BLaER1 (cell line): ENCODE data around the gene PIGB.
"Not testable (repeated sequence)": the region's sequence is repeated elsewhere in the genome, so short reads cannot be mapped to it uniquely, and the experiment has no call there.

Experiments used
- H3K27ac ChIP-seq: shearing (Covaris generic); formaldehyde crosslinking; 2 replicates; pipeline ENCODE4 v1.8.1; 2022
- H3K27me3 ChIP-seq: shearing (Covaris generic); formaldehyde crosslinking; 2 replicates; pipeline ENCODE4 v1.8.1; 2022
- H3K36me3 ChIP-seq: shearing (Covaris generic); formaldehyde crosslinking; 2 replicates; pipeline ENCODE4 v1.8.1; 2022
- H3K4me1 ChIP-seq: shearing (Covaris generic); formaldehyde crosslinking; 2 replicates; pipeline ENCODE4 v1.8.1; 2022
- H3K4me2 ChIP-seq: shearing (Covaris generic); formaldehyde crosslinking; 2 replicates; pipeline ENCODE4 v1.8.1; 2022
- H3K4me3 ChIP-seq: shearing (Covaris generic); formaldehyde crosslinking; 2 replicates; pipeline ENCODE4 v1.8.1; 2022
- H3K9ac ChIP-seq: shearing (Covaris generic); formaldehyde crosslinking; 2 replicates; pipeline ENCODE4 v1.8.1; 2022
- H3K9me3 ChIP-seq: shearing (Covaris generic); formaldehyde crosslinking; 2 replicates; pipeline ENCODE4 v1.8.1; 2022
- H4K20me1 ChIP-seq: shearing (Covaris generic); formaldehyde crosslinking; 2 replicates; pipeline ENCODE4 v1.8.1; 2022
- Cebpa-rat ChIP-seq: shearing (Covaris generic); IDR thresholded peaks from 2 replicates; pipeline ENCODE4 v1.8.1; 2022

PIGB gene

GRCh38 chr15:55318588-55319494 is at the start of gene PIGB, which contains the start of gene PIGBOS1:
PIGB (plus strand) TSS chr15:55319222; CDS start chr15:55319251, 29 bp downstream.
PIGBOS1 (minus strand) TSS chr15:55319123; CDS start chr15:55317792, 1,331 bp downstream.
- Histone ChIP-seq H3K27ac (peak within 1 kb of the TSS; percentile 97), H3K4me1 (peaks cover 47% of the 10 kb centered on the region), H3K4me2 (peak within 1 kb of the TSS; percentile 92), H3K36me3 (peaks cover 25% of the 10 kb centered on the region), H4K20me1 (peaks cover 4% of the 10 kb centered on the region; the same call in 1 of the 2 replicates), H3K9ac (peak within 1 kb of the TSS; percentile 95), H3K9me3 (no peaks in the 10 kb centered on the region), H3K27me3 (no peaks in the 10 kb centered on the region), H3K4me3 (peak within 1 kb of the TSS; percentile 87)
- TF ChIP-seq Cebpa-rat = no peak

GRCh38 chr15:55270291-55270690 is 48.7 kb upstream of the PIGB start:
- Histone ChIP-seq H3K9ac (no peak overlapping the region), H4K20me1 (no peaks in the 10 kb centered on the region), H3K27me3 (no peaks in the 10 kb centered on the region), H3K9me3 (peaks cover 9% of the 10 kb centered on the region; the same call in 1 of the 2 replicates), H3K4me2 (no peak overlapping the region), H3K4me3 (no peak overlapping the region), H3K27ac (no peak overlapping the region), H3K36me3 (peaks cover 4% of the 10 kb centered on the region; the same call in 1 of the 2 replicates), H3K4me1 (peaks cover 21% of the 10 kb centered on the region)
- TF ChIP-seq Cebpa-rat = no peak

GRCh38 chr15:55276324-55276723 is 42.7 kb upstream of the PIGB start:
- Histone ChIP-seq H3K9ac (no peak overlapping the region), H3K4me2 (no peak overlapping the region), H3K4me1 (peaks cover 15% of the 10 kb centered on the region), H4K20me1 (no peaks in the 10 kb centered on the region), H3K36me3 (peaks cover 4% of the 10 kb centered on the region; the same call in 1 of the 2 replicates), H3K9me3 (peaks cover 9% of the 10 kb centered on the region; the same call in 1 of the 2 replicates), H3K27ac (no peak overlapping the region), H3K27me3 (no peaks in the 10 kb centered on the region), H3K4me3 (no peak overlapping the region)
- no peak for TF ChIP-seq Cebpa-rat

DNA sequence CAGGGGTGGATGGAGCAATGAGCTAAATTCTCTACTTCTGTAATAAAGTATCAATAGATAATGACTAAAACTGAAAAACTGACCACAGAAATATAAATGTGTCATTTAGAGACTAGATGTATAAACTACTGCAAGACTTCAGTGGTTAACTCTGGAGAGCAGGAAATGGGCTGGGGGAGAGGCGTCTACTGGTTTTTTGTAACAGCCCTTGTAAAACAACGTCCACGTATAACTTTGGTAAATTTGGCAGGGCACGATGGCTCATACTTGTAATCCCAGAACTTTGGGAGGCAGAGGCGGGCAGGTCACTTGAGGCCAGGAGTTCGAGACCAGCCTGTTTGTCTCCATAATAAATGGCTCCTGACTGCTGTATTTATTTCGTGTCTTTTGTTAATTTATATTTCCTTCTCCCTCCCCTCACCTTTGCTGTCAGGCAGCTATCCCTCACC is 41.9 kb upstream of the PIGB start:
- no peak overlapping the region for H3K4me3 ChIP-seq
- peaks cover 9% of the 10 kb centered on the region; the same call in 1 of the 2 replicates for H3K9me3 ChIP-seq
- H3K36me3 ChIP-seq = peaks cover 4% of the 10 kb centered on the region; the same call in 1 of the 2 replicates
- H4K20me1 ChIP-seq = no peaks in the 10 kb centered on the region
- H3K27ac ChIP-seq = no peak overlapping the region
- peak overlapping the region; percentile 7; the same call in 1 of the 2 replicates for H3K4me2 ChIP-seq
- H3K27me3 ChIP-seq = no peaks in the 10 kb centered on the region
- no peak for TF ChIP-seq Cebpa-rat
- peaks cover 15% of the 10 kb centered on the region for H3K4me1 ChIP-seq
- no peak overlapping the region for H3K9ac ChIP-seq

- no peak for TF ChIP-seq Cebpa-rat
- H3K27me3 ChIP-seq = no peaks in the 10 kb centered on the region
- no peaks in the 10 kb centered on the region for H4K20me1 ChIP-seq
- H3K9ac ChIP-seq = no peak overlapping the region
- H3K4me1 ChIP-seq = peaks cover 15% of the 10 kb centered on the region
- peaks cover 9% of the 10 kb centered on the region; the same call in 1 of the 2 replicates for H3K9me3 ChIP-seq
- peaks cover 4% of the 10 kb centered on the region; the same call in 1 of the 2 replicates for H3K36me3 ChIP-seq
- no peak overlapping the region for H3K4me2 ChIP-seq
- no peak overlapping the region for H3K4me3 ChIP-seq
- no peak overlapping the region for H3K27ac ChIP-seq
These were observed 41.3 kb upstream of the PIGB start for GRCh38 chr15:55277715-55278114.

GRCh38 chr15:55279100-55279745 is 39.8 kb upstream of the PIGB start:
- Histone ChIP-seq H3K4me1 (peaks cover 15% of the 10 kb centered on the region), H3K27ac (no peak overlapping the region), H3K36me3 (peaks cover 4% of the 10 kb centered on the region; the same call in 1 of the 2 replicates), H3K4me3 (no peak overlapping the region), H3K9ac (no peak overlapping the region), H3K9me3 (no peaks in the 10 kb centered on the region), H3K27me3 (no peaks in the 10 kb centered on the region), H4K20me1 (no peaks in the 10 kb centered on the region), H3K4me2 (no peak overlapping the region)
- no peak for TF ChIP-seq Cebpa-rat

DNA sequence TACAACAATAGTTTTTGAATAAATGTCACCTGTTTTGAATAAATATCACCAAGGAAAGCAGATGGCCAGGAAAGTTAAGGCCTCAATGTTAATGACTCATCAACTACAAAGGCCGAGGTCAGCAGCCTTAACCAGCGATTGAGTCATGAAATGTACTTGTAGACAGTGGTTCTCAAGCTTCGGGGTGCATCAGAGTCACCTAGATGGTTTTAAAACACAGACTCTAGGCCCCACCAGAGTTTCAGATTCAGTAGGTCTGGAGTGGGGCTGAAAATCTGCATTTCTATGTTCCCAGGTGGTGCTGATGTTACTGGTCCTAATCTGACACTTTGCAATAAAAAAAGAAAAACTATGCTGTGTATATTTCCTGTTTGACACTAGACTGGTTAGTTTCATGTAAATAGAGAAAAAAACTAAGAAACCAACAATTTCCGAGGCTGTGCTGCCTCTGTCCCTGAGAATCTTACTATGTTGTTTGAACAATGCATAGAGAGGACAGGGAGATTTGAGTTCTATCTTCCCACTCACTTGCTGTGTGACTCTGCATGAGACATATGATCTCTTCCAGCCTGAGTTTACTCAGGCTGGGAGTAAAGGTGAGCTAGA is 39.2 kb upstream of the PIGB start:
- Histone ChIP-seq H3K4me2 (no peak overlapping the region), H3K27me3 (no peaks in the 10 kb centered on the region)

DNA sequence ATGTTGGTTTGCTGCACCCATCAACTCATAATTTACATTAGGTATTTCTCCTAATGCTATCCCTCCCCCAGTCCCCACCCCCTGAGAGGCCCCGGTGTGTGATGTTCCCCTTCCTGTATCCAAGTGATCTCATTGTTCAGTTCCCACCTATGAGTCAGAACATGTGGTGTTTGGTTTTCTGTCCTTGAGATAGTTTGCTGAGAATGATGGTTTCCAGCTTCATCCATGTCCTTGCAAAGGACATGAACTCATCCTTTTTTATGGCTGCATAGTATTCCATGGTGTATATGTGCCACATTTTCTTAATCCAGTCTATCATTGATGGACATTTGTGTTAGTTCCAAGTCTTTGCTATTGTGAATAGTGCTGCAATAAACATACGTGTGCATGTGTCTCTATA is 38.4 kb upstream of the PIGB start:
- H3K27me3 ChIP-seq, H3K9ac ChIP-seq, H3K4me3 ChIP-seq, H4K20me1 ChIP-seq, H3K4me2 ChIP-seq, H3K9me3 ChIP-seq, H3K36me3 ChIP-seq, H3K27ac ChIP-seq: not testable (repeated sequence)
- H3K4me1 ChIP-seq = peaks cover 15% of the 10 kb centered on the region

More for the DNA sequence above, 39.2 kb upstream of the PIGB start:
- H3K4me3 ChIP-seq = no peak overlapping the region
- no peak overlapping the region for H3K9ac ChIP-seq
- H3K9me3 ChIP-seq = no peaks in the 10 kb centered on the region
- H3K4me1 ChIP-seq = peaks cover 15% of the 10 kb centered on the region
- no peak for TF ChIP-seq Cebpa-rat
- H3K36me3 ChIP-seq = peaks cover 2% of the 10 kb centered on the region; the same call in 1 of the 2 replicates
- no peaks in the 10 kb centered on the region for H4K20me1 ChIP-seq
- no peak overlapping the region for H3K27ac ChIP-seq

- no peaks in the 10 kb centered on the region for H3K27me3 ChIP-seq
- no peak overlapping the region for H3K4me3 ChIP-seq
- no peak for TF ChIP-seq Cebpa-rat
- H4K20me1 ChIP-seq = no peaks in the 10 kb centered on the region
- no peaks in the 10 kb centered on the region for H3K9me3 ChIP-seq
- no peaks in the 10 kb centered on the region for H3K36me3 ChIP-seq
- no peak overlapping the region for H3K27ac ChIP-seq
- H3K4me1 ChIP-seq = peaks cover 10% of the 10 kb centered on the region
- H3K9ac ChIP-seq = no peak overlapping the region
- H3K4me2 ChIP-seq = no peak overlapping the region
These were observed 37.3 kb upstream of the PIGB start for GRCh38 chr15:55281517-55282228.
